ENCODE results near the gene VKORC1.

GRCh38 chr16:31063843-31064611, 30.6 kb downstream of the VKORC1 start:
- TF ChIP-seq EZH2 (IDR thresholded peaks at IDR 0.05) (no peak), POLR2AphosphoS5 (IDR thresholded peaks at IDR 0.05; ENCODE audit: borderline replicate concordance, low read depth, low read length) (no peak), FOXP2 (optimal IDR thresholded peaks at IDR 0.05; ENCODE audit: control extremely low read depth, extremely low read length, insufficient read depth) (no peak)

Data from SK-N-MC (cell line).